SU-DHL-6 (cell line): Measurements from ENCODE around the gene MB.

Experiments
- H2AFZ ChIP-seq: fragments of 200-600 bp; sonication (generic); 2 replicates; pipeline ENCODE4 v1.6.1; 2014; ENCODE audit warnings: low read depth, mild to moderate bottlenecking, moderate library complexity, mixed read lengths, antibody characterized with exemption, low read length; ENCODE audit not compliant: severe bottlenecking
- H3F3A ChIP-seq: fragments of 200-600 bp; shearing (Covaris generic); 2 replicates; pipeline ENCODE4 v1.6.0; 2016; ENCODE audit warnings: antibody characterized with exemption, mild to moderate bottlenecking; ENCODE audit not compliant: insufficient read depth
- H3K27ac ChIP-seq: fragments of 200-600 bp; sonication (generic); 2 replicates; pipeline ENCODE4 v1.5.1; 2016; ENCODE audit warnings: low read depth, mild to moderate bottlenecking, low read length, moderate library complexity, mixed read lengths
- H3K27me3 ChIP-seq: fragments of 200-600 bp; sonication (generic), shearing (Covaris generic); 2 replicates; pipeline ENCODE4 v1.6.0; 2014; ENCODE audit warnings: mild to moderate bottlenecking, low read length
- H3K36me3 ChIP-seq: fragments of 200-600 bp; sonication (generic); 2 replicates; pipeline ENCODE4 v1.6.1; 2014; ENCODE audit warnings: mild to moderate bottlenecking, low read length, mixed read lengths
- H3K4me2 ChIP-seq: fragments of 300-600, 200-600 bp; shearing (Covaris generic), sonication (generic); 2 replicates; pipeline ENCODE4 v1.6.0; 2014; ENCODE audit warnings: low read length, low read depth, mild to moderate bottlenecking; ENCODE audit not compliant: poor library complexity, severe bottlenecking
- H3K4me3 ChIP-seq: fragments of 200-600 bp; sonication (generic); 2 replicates; pipeline ENCODE4 v1.5.1; 2014; ENCODE audit warnings: antibody characterized with exemption, low read length, mild to moderate bottlenecking, mixed read lengths; ENCODE audit not compliant: insufficient read depth, poor library complexity, severe bottlenecking
- H3K79me2 ChIP-seq: fragments of 200-600 bp; sonication (generic); 2 replicates; pipeline ENCODE4 v1.6.1; 2014; ENCODE audit warnings: mild to moderate bottlenecking, low read length, moderate library complexity; ENCODE audit not compliant: insufficient read depth
- H3K9ac ChIP-seq: fragments of 200-600 bp; sonication (generic); 2 replicates; pipeline ENCODE4 v1.7.0; 2014; ENCODE audit warnings: mild to moderate bottlenecking, low read length
- H3K9me2 ChIP-seq: fragments of 200-600 bp; sonication (generic); replicated peaks from 2 replicates; pipeline ENCODE4 v1.6.1; 2014; ENCODE audit warnings: low read length; ENCODE audit not compliant: insufficient read depth
- H3K9me3 ChIP-seq: fragments of 200-600 bp; sonication (generic); 2 replicates; pipeline ENCODE4 v1.6.1; 2014; ENCODE audit warnings: low read length, mixed read lengths; ENCODE audit not compliant: insufficient read depth
- H4K20me1 ChIP-seq: fragments of 200-600 bp; sonication (generic); 2 replicates; pipeline ENCODE4 v1.6.1; 2014; ENCODE audit warnings: low read depth, mild to moderate bottlenecking, antibody characterized with exemption, low read length, moderate library complexity, mixed read lengths
- CTCF ChIP-seq: fragments of 200-600 bp; sonication (generic); IDR thresholded peaks from one replicate; pipeline ENCODE4 v1.5.1; 2017; ENCODE audit warnings: antibody characterized with exemption, mild to moderate bottlenecking, low read length, moderate library complexity; ENCODE audit not compliant: insufficient read depth, poor library complexity, severe bottlenecking
- EZH2phosphoT487 ChIP-seq: fragments of 200-600 bp; sonication (generic), shearing (Covaris generic); conservative IDR thresholded peaks from 2 replicates; pipeline ENCODE4 v1.6.1; 2018; ENCODE audit warnings: mild to moderate bottlenecking, antibody characterized with exemption, low read length, moderate library complexity, mixed read lengths

The MB gene

GRCh38 chr22:35620624-35621251 lies 3.6 kb upstream of the MB start:
- H2AFZ ChIP-seq, result no peak overlapping the region
- no peaks in the 10 kb centered on the region for H3K9me3 ChIP-seq
- no peaks in the 10 kb centered on the region for H4K20me1 ChIP-seq
- no peak overlapping the region for H3K27ac ChIP-seq
- H3K9ac ChIP-seq, result no peak overlapping the region
- H3K4me2 ChIP-seq, result no peak overlapping the region
- H3F3A ChIP-seq, result no peaks in the 10 kb centered on the region
- H3K27me3 ChIP-seq, result no peaks in the 10 kb centered on the region
- H3K4me3 ChIP-seq, result no peak overlapping the region
- no peaks in the 10 kb centered on the region for H3K36me3 ChIP-seq
- H3K79me2 ChIP-seq, result no peaks in the 10 kb centered on the region
- no peaks in the 10 kb centered on the region for H3K9me2 ChIP-seq
- TF ChIP-seq EZH2phosphoT487 (no peak), CTCF (no peak)

- no peaks in the 10 kb centered on the region for H3K36me3 ChIP-seq
- no peaks in the 10 kb centered on the region for H3K79me2 ChIP-seq
- H3K9ac ChIP-seq, result no peak overlapping the region
- no peak overlapping the region for H2AFZ ChIP-seq
- H3F3A ChIP-seq, result no peaks in the 10 kb centered on the region
- no peaks in the 10 kb centered on the region for H3K27me3 ChIP-seq
- H3K4me3 ChIP-seq, result no peak overlapping the region
- no peaks in the 10 kb centered on the region for H4K20me1 ChIP-seq
- H3K9me2 ChIP-seq, result no peaks in the 10 kb centered on the region
- no peak overlapping the region for H3K4me2 ChIP-seq
- no peak overlapping the region for H3K27ac ChIP-seq
- no peaks in the 10 kb centered on the region for H3K9me3 ChIP-seq
- no peak for TF ChIP-seq EZH2phosphoT487
- no peak for TF ChIP-seq CTCF
Observed at GRCh38 chr22:35619336-35620094, 2.4 kb upstream of the MB start.

- Histone ChIP-seq H3K4me2 (no peak overlapping the region), H3K9me3 (no peaks in the 10 kb centered on the region), H3K27me3 (no peaks in the 10 kb centered on the region), H3K9me2 (no peaks in the 10 kb centered on the region), H3F3A (no peaks in the 10 kb centered on the region), H3K79me2 (no peaks in the 10 kb centered on the region), H3K36me3 (no peaks in the 10 kb centered on the region), H3K4me3 (no peak overlapping the region), H2AFZ (no peak overlapping the region), H3K27ac (no peak overlapping the region), H3K9ac (no peak overlapping the region), H4K20me1 (no peaks in the 10 kb centered on the region)
- no peak for TF ChIP-seq EZH2phosphoT487
- TF ChIP-seq CTCF, result no peak
Observed at GRCh38 chr22:35618427-35619223, 1.5 kb upstream of the MB start.
